Heart left ventricle (tissue), 13 donors: ENCODE results near the gene ROBO1.

Experiments
- POLR2A ChIP-seq, 2 donors: fragments of 450-650 bp; IDR thresholded peaks; one replicate each; pipeline ENCODE4 v1.6.1; 2017; ENCODE audit warnings: antibody characterized with exemption in 2 of 2, mild to moderate bottlenecking in 2 of 2, moderate library complexity in 2 of 2
- TF ChIP-seq, protein P1 (sequence below), 12 donors: fragments of 200-600 bp; sonication (generic) in 4 of 12; IDR thresholded peaks; one replicate each; pipeline versions ENCODE4 v1.5.0 to v1.8.0; 2018 to 2022; ENCODE audit warnings: antibody characterized with exemption in 12 of 12, mild to moderate bottlenecking in 5 of 12
- donor health status: ischemic (EF 13 %, LVEDD 7.1; RV severe dilation, severe dysfunction).
- donor health status: DM: no; HTN: yes; CAD: no.
- donor health status: DM: no; HTN: no; CAD: no.
- donor health status: ischemic (EF 25% LVEDD 6.9; RV normal size, moderate dysfunction).
- donor health status: ischemic (EF 25% LVEDD 5.7; RV mildly dilated, moderate dysfunction).
- donor health status: ischemic (EF 35%, LVEDD 5.7; RV mildly dilated, moderate dysfunction).
- donor health status: nonischemic (EF 11% LVEDD 7.7; RV severe dilation, severe dysfunction).
- donor health status: DM: yes; HTN: yes; CAD: no.
- donor health status: PGD.
- donor health status: ischemic (EF 29% LVEDD 5.4; RV normal size, mild dysfunction).
- donor health status: nonischemic (EF 23%, LVEDD 6.1; RV moderate dilation, normal function).

DNA sequence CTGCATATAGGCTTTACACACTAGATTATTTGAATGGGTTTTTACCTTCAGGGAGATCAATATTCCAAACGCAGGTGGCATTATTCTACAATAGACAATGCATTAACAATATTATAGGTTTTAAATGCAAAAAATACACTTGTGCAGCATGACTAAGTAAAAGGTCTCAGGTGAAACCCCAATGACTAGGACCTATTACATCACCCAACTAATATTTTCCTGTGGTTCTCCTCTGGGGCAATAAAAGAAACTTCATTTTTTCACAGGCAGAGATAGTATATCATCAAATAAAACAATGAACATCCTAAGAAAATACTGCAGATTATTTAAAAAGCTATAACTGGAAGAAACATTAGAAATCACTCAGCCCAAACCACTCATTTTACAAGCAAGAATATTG is 375.3 kb downstream of the ROBO1 start:
- TF ChIP-seq POLR2A (IDR thresholded peaks at IDR 0.05), result no peak
- TF ChIP-seq, protein P1, sequence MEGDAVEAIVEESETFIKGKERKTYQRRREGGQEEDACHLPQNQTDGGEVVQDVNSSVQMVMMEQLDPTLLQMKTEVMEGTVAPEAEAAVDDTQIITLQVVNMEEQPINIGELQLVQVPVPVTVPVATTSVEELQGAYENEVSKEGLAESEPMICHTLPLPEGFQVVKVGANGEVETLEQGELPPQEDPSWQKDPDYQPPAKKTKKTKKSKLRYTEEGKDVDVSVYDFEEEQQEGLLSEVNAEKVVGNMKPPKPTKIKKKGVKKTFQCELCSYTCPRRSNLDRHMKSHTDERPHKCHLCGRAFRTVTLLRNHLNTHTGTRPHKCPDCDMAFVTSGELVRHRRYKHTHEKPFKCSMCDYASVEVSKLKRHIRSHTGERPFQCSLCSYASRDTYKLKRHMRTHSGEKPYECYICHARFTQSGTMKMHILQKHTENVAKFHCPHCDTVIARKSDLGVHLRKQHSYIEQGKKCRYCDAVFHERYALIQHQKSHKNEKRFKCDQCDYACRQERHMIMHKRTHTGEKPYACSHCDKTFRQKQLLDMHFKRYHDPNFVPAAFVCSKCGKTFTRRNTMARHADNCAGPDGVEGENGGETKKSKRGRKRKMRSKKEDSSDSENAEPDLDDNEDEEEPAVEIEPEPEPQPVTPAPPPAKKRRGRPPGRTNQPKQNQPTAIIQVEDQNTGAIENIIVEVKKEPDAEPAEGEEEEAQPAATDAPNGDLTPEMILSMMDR (IDR thresholded peaks at IDR 0.05), result no peak
